Testis (tissue), 3 donors: ENCODE measurements around the gene SERBP1. TPM values are rescaled to one million over a fixed set of nuclear protein-coding genes. Genes with fewer than 3 reads are reported as not detected.
"Not testable (repeated sequence)": the region's sequence is repeated elsewhere in the genome, so short reads cannot be mapped to it uniquely, and the experiment has no call there.

ENCODE experiments used
- DNase-seq: peaks from one replicate; pipeline ENCODE4 v3.0.0-alpha.2; 2019
- H3K27ac ChIP-seq, 2 donors: fragments of 200-600 bp; sonication (generic); one replicate each; pipeline ENCODE4 v1.5.1; 2019
- H3K27me3 ChIP-seq: fragments of 200-600 bp; sonication (generic); one replicate; pipeline ENCODE4 v1.5.1; 2019
- H3K36me3 ChIP-seq: fragments of 200-600 bp; sonication (generic); one replicate; pipeline ENCODE4 v1.5.1; 2017; ENCODE audit warnings: low read depth; ENCODE audit errors: missing control alignments
- H3K4me1 ChIP-seq: fragments of 200-600 bp; sonication (generic); one replicate; pipeline ENCODE4 v1.5.1; 2019
- H3K4me3 ChIP-seq, 2 donors: fragments of 200-600 bp; sonication (generic); one replicate each; pipeline ENCODE4 v1.5.1; 2017 to 2019
- H3K9me3 ChIP-seq: fragments of 200-600 bp; sonication (generic); one replicate; pipeline ENCODE4 v1.5.1; 2017
- CTCF ChIP-seq, 3 experiments: fragments of 450-650 bp in 2 of 3; fragments of 200-600 bp in 1 of 3; sonication (generic) in 1 of 3; IDR thresholded peaks; one replicate each; pipeline ENCODE4 v1.5.1; 2016 to 2019; ENCODE audit warnings: antibody characterized with exemption in 3 of 3, mild to moderate bottlenecking in 2 of 3, moderate library complexity in 1 of 3
- POLR2A ChIP-seq: fragments of 450-650 bp; IDR thresholded peaks from one replicate; pipeline ENCODE4 v1.6.1; 2017; ENCODE audit warnings: antibody characterized with exemption, mild to moderate bottlenecking, moderate library complexity
- WGBS, 2 donors: methylation state at CpG; one replicate each; pipeline ENCODE4 v1.1.5; 2018; 5-methylcytosine and 5-hydroxymethylcytosine counted together
- intact Hi-C: fragments of 100-400 bp; cut with DNase I; formaldehyde crosslinking; loops from one replicate; pipeline ENCODE4 v1.15.1; 2023; ENCODE audit warnings: low total_unique reads
- polyA plus RNA-seq: library from polyadenylated mRNA; stranded (reverse); fragments of 350-450 nt; fragmentation: Illumina TruSeq; extraction: RNeasy Lipid Tissue Mini Kit (QIAGEN cat#74804); gene quantifications from one replicate; pipeline ENCODE4 v1.2.3, GENCODE V29; 2014; ENCODE audit warnings: low read depth, low replicate concordance; ENCODE audit not compliant: insufficient read depth
- total RNA-seq, 2 donors: library from RNA; depleted of rRNA; stranded (reverse); fragments of >200 nt; gene quantifications; one replicate each; pipeline ENCODE4 v1.2.3, GENCODE V29; 2016

SERBP1 gene
- total and polyA plus RNA-seq, 3 donors from 2014 or later, result 180 to 237 (median 185) TPM

GRCh38 chr1:67427947-67428346 lies 2.3 kb downstream of the SERBP1 start:
- TF ChIP-seq CTCF (IDR thresholded peaks at IDR 0.05) (no peak), POLR2A (no peak)
- intact Hi-C loops, result no loop called here
- no peak overlapping the region for H3K27ac ChIP-seq

GRCh38 chr1:67427465-67427864 lies 2.7 kb downstream of the SERBP1 start:
- H3K4me1 ChIP-seq, result peaks cover 9% of the 10 kb centered on the region
- H3K36me3 ChIP-seq, result no peaks in the 10 kb centered on the region
- H3K4me3 ChIP-seq, result no peak overlapping the region
- H3K27me3 ChIP-seq, result no peaks in the 10 kb centered on the region
- no peak for TF ChIP-seq POLR2A
- TF ChIP-seq CTCF (IDR thresholded peaks at IDR 0.05), result no peak
- WGBS, 2 donors, result 15 to 29% methylated on average over 2 of the region's 2 CpGs
- DNase-seq, result no peak
- H3K9me3 ChIP-seq, result no peaks in the 10 kb centered on the region
- no peak overlapping the region for H3K27ac ChIP-seq
- intact Hi-C loops, result no loop called here

More at GRCh38 chr1:67427947-67428346, 2.3 kb downstream of the SERBP1 start:
- no peaks in the 10 kb centered on the region for H3K36me3 ChIP-seq
- peaks cover 9% of the 10 kb centered on the region for H3K4me1 ChIP-seq
- WGBS, 2 donors, result 4 to 6% methylated on average over 3 of the region's 3 CpGs
- H3K27me3 ChIP-seq, result no peaks in the 10 kb centered on the region
- no peak for DNase-seq
- peak overlapping the region in 1 of 2 donors; percentile 91 for H3K4me3 ChIP-seq
- H3K9me3 ChIP-seq, result no peaks in the 10 kb centered on the region

GRCh38 chr1:67420835-67421492 lies 9.2 kb downstream of the SERBP1 start:
- Histone ChIP-seq H3K9me3 (no peaks in the 10 kb centered on the region), H3K27me3 (no peaks in the 10 kb centered on the region), H3K4me3 (no peak overlapping the region), H3K27ac (no peak overlapping the region), H3K4me1 (no peaks in the 10 kb centered on the region), H3K36me3 (no peaks in the 10 kb centered on the region)
- no peak for DNase-seq
- intact Hi-C loops, result no loop called here
- TF ChIP-seq POLR2A (no peak), CTCF (IDR thresholded peaks at IDR 0.05) (no peak)

GRCh38 chr1:67418839-67419586 lies 11.2 kb downstream of the SERBP1 start:
- no peak for DNase-seq
- intact Hi-C loops, result no loop called here
- TF ChIP-seq CTCF (IDR thresholded peaks at IDR 0.05), result no peak
- no peak for TF ChIP-seq POLR2A
- H3K4me1 ChIP-seq, result no peaks in the 10 kb centered on the region
- H3K27ac ChIP-seq, result no peak overlapping the region
- H3K9me3 ChIP-seq, result no peaks in the 10 kb centered on the region
- H3K4me3 ChIP-seq, result no peak overlapping the region
- WGBS, 2 donors, result 74 to 79% methylated on average over 6 of the region's 6 CpGs
- no peaks in the 10 kb centered on the region for H3K36me3 ChIP-seq
- H3K27me3 ChIP-seq, result no peaks in the 10 kb centered on the region

GRCh38 chr1:67417733-67418132 lies 12.5 kb downstream of the SERBP1 start:
- DNase-seq, intact Hi-C loops, H3K4me3 ChIP-seq, H3K36me3 ChIP-seq, H3K27me3 ChIP-seq, H3K4me1 ChIP-seq, H3K9me3 ChIP-seq, H3K27ac ChIP-seq: not testable (repeated sequence)
- 84 to 91% methylated on average over 4 of the region's 4 CpGs for WGBS, 2 donors
